Astrocyte (in vitro differentiated cells and primary cell): ENCODE data around the gene PPT1. TPM values are rescaled to one million over a fixed set of nuclear protein-coding genes. Genes with fewer than 3 reads are reported as not detected.
A peak's percentile ranks its signal among the peaks of the same experiment; 100 is the strongest.

Experiments used
- DNase-seq: peaks from one replicate; pipeline ENCODE4 v3.0.0-alpha.2; 2010; ENCODE audit warnings: low read depth
- FAIRE-seq: peaks from 2 replicates; lab custom pipeline; 2011; peaks lifted over from hg19 to GRCh38; lab: Jason Lieb, UNC
- H2AFZ ChIP-seq: 2 replicates; pipeline ENCODE4 v1.6.0; 2012; ENCODE audit warnings: low read depth, low read length, inconsistent platforms
- H3K27ac ChIP-seq: 2 replicates; pipeline ENCODE4 v1.5.1; 2011; ENCODE audit warnings: low read depth, low read length, inconsistent platforms
- H3K27me3 ChIP-seq: 2 replicates; pipeline ENCODE4 v1.6.0; 2011; ENCODE audit warnings: low read length, inconsistent platforms; ENCODE audit not compliant: insufficient read depth
- H3K36me3 ChIP-seq: 2 replicates; pipeline ENCODE4 v1.5.1; 2011; ENCODE audit warnings: low read length, inconsistent platforms; ENCODE audit not compliant: insufficient read depth
- H3K4me1 ChIP-seq: 2 replicates; pipeline ENCODE4 v1.5.1; 2011; ENCODE audit warnings: low read length, inconsistent platforms; ENCODE audit not compliant: insufficient read depth
- H3K4me2 ChIP-seq: 2 replicates; pipeline ENCODE4 v1.6.0; 2012; ENCODE audit warnings: low read length, inconsistent platforms
- H3K4me3 ChIP-seq: 2 replicates; pipeline ENCODE4 v1.5.1; 2011; ENCODE audit warnings: low read depth, mild to moderate bottlenecking, low read length, inconsistent platforms; ENCODE audit not compliant: insufficient read depth
- H3K79me2 ChIP-seq: 2 replicates; pipeline ENCODE4 v1.6.0; 2012; ENCODE audit warnings: mild to moderate bottlenecking, low read length, inconsistent platforms; ENCODE audit not compliant: insufficient read depth
- H3K9ac ChIP-seq: 2 replicates; pipeline ENCODE4 v1.6.0; 2012; ENCODE audit warnings: mild to moderate bottlenecking, low read length, inconsistent platforms
- H3K9me3 ChIP-seq: 2 replicates; pipeline ENCODE4 v1.5.1; 2012; ENCODE audit warnings: low read depth, mild to moderate bottlenecking, low read length, inconsistent platforms; ENCODE audit not compliant: insufficient read depth
- H4K20me1 ChIP-seq: 2 replicates; pipeline ENCODE4 v1.6.0; 2012; ENCODE audit warnings: low read length, inconsistent platforms; ENCODE audit not compliant: insufficient read depth
- H3K27ac Mint-ChIP-seq: one replicate; pipeline ENCODE4 v1.8.0; 2021; ENCODE audit warnings: mild to moderate bottlenecking, mixed read lengths; ENCODE audit not compliant: unreplicated experiment
- H3K27me3 Mint-ChIP-seq: one replicate; pipeline ENCODE4 v1.8.0; 2021; ENCODE audit warnings: low read depth, mixed read lengths; ENCODE audit not compliant: unreplicated experiment
- H3K36me3 Mint-ChIP-seq: one replicate; pipeline ENCODE4 v1.8.0; 2021; ENCODE audit warnings: low read depth, mixed read lengths; ENCODE audit not compliant: unreplicated experiment
- H3K4me1 Mint-ChIP-seq: one replicate; pipeline ENCODE4 v1.8.0; 2021; ENCODE audit warnings: low read depth, mixed read lengths; ENCODE audit not compliant: unreplicated experiment
- H3K4me3 Mint-ChIP-seq: one replicate; pipeline ENCODE4 v1.8.0; 2021; ENCODE audit warnings: mild to moderate bottlenecking, moderate library complexity, mixed read lengths; ENCODE audit not compliant: unreplicated experiment
- H3K9me3 Mint-ChIP-seq: one replicate; pipeline ENCODE4 v1.8.0; 2021; ENCODE audit warnings: mild to moderate bottlenecking, mixed read lengths; ENCODE audit not compliant: unreplicated experiment
- EZH2 ChIP-seq: IDR thresholded peaks from 2 replicates; pipeline ENCODE4 v1.6.1; 2012; ENCODE audit warnings: mild to moderate bottlenecking, low read length, inconsistent platforms; ENCODE audit not compliant: insufficient read depth
- total RNA-seq: library from RNA; stranded (reverse); gene quantifications from 2 replicates; pipeline ENCODE4 v1.2.1, GENCODE V29; 2021
- TF ChIP-seq, protein P1 (sequence below): IDR thresholded peaks from 2 replicates; pipeline ENCODE4 v1.5.1; 2011; ENCODE audit warnings: low read depth, mild to moderate bottlenecking, inconsistent platforms, low read length, moderate library complexity; ENCODE audit not compliant: insufficient read depth

PPT1 gene
- total RNA-seq, 1 donor from 2014 or later = 33.1 TPM

DNA sequence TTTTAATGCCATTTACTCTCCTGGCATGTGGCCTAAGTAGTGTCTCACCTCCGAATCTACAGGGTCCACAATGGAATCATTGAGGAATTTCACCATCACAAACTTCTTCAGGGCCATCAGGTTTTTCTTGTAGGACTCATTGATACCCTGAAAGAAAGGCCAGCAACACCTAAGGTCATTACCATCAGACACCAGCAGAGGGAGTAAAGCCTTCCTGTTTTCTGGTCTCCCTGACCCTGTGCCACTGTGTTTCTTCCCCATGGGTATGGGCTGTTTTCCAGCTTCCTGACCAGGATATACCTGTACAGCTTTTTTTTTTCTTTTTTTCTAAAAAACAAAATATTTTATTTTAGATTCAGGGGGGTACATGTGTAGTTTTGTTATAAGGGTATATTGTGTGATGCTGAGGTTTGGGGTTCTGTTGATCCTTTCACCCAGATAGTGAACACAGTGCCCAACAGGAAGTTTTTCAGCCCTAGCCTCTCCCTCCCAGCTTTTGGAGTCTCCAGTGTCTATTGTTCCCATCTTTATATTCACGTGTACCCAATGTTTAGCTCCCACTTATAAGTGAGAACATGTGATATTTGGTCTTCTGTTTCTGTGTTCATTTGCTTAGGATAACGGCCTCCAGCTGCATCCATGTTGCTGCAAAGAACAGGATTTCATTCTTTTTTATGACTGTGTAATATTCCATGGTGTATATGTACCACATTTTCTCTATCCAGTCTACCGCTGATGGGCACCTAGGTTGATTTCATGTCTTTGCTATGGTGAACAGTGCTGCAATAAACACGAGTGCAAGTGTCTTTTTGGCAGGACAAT lies 18.3 kb downstream of the PPT1 start:
- Mint-ChIP-seq H3K27me3 (no peaks in the 10 kb centered on the region), H3K27ac (no peak overlapping the region), H3K36me3 (peaks cover 11% of the 10 kb centered on the region), H3K4me3 (no peak overlapping the region), H3K4me1 (peaks cover 6% of the 10 kb centered on the region), H3K9me3 (no peaks in the 10 kb centered on the region)
- Histone ChIP-seq H3K9me3 (no peaks in the 10 kb centered on the region), H3K79me2 (no peaks in the 10 kb centered on the region), H4K20me1 (peaks cover 6% of the 10 kb centered on the region), H2AFZ (no peak overlapping the region), H3K9ac (no peak overlapping the region), H3K27ac (no peak overlapping the region), H3K4me1 (peaks cover 9% of the 10 kb centered on the region), H3K27me3 (no peaks in the 10 kb centered on the region), H3K36me3 (peaks cover 22% of the 10 kb centered on the region), H3K4me2 (no peak overlapping the region), H3K4me3 (no peak overlapping the region)
- FAIRE-seq (no peak), DNase-seq (no peak)
- TF ChIP-seq, protein P1, sequence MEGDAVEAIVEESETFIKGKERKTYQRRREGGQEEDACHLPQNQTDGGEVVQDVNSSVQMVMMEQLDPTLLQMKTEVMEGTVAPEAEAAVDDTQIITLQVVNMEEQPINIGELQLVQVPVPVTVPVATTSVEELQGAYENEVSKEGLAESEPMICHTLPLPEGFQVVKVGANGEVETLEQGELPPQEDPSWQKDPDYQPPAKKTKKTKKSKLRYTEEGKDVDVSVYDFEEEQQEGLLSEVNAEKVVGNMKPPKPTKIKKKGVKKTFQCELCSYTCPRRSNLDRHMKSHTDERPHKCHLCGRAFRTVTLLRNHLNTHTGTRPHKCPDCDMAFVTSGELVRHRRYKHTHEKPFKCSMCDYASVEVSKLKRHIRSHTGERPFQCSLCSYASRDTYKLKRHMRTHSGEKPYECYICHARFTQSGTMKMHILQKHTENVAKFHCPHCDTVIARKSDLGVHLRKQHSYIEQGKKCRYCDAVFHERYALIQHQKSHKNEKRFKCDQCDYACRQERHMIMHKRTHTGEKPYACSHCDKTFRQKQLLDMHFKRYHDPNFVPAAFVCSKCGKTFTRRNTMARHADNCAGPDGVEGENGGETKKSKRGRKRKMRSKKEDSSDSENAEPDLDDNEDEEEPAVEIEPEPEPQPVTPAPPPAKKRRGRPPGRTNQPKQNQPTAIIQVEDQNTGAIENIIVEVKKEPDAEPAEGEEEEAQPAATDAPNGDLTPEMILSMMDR = peak; percentile 89
- TF ChIP-seq EZH2 = no peak

DNA sequence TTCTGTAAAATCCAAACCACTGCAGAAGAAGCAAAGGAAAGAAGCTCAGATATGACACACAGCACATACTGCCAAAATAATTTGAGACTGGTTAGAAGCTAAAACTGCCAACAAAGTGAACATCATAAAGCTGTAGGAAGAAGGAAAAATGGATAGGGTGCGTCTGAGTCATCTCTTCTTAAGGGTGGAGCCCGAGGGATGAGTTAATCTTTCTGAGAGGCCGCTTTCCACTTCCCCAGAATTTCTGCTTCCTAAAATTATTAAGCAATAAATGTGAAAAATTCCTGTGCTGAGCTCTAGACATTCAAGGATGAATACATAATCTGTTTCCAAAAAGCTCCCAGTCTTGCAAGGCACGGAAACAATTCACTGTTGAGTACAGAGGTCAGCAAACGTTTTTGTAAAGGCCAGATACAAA lies 20.1 kb downstream of the PPT1 start:
- Mint-ChIP-seq H3K36me3 (peaks cover 26% of the 10 kb centered on the region), H3K4me3 (no peak overlapping the region), H3K4me1 (peaks cover 6% of the 10 kb centered on the region), H3K27me3 (no peaks in the 10 kb centered on the region), H3K27ac (peak overlapping the region; percentile 42), H3K9me3 (no peaks in the 10 kb centered on the region)
- Histone ChIP-seq H3K79me2 (no peaks in the 10 kb centered on the region), H3K36me3 (peaks cover 33% of the 10 kb centered on the region), H4K20me1 (peaks cover 11% of the 10 kb centered on the region), H3K27ac (no peak overlapping the region), H3K9me3 (no peaks in the 10 kb centered on the region), H3K9ac (no peak overlapping the region), H3K4me3 (no peak overlapping the region), H2AFZ (no peak overlapping the region), H3K27me3 (no peaks in the 10 kb centered on the region), H3K4me1 (peaks cover 9% of the 10 kb centered on the region), H3K4me2 (peak overlapping the region; percentile 13)
- peak; percentile 74 for DNase-seq
- TF ChIP-seq EZH2 = no peak
- TF ChIP-seq, protein P1 = no peak
- peak; percentile 29 for FAIRE-seq

DNA sequence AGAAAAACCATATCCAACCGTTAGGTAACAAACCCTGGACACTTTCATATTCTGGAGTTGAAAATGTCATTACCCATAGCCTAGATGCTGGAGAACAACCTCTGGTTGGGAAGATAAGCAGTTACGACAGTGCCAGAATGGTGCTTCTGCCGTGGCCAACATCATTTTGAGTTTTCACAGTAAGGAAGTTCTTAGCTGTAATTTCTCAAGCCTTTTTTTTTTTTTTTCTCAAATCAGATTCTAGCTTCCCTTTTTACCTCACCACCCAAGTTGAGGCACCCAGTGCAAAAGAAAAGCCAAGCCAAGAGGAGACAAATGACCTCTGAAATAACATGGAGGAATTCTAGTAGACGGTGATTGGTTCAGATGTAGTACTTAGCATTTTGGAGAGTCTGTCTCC lies 21.8 kb downstream of the PPT1 start:
- Histone ChIP-seq H3K27me3 (no peaks in the 10 kb centered on the region), H3K4me3 (no peak overlapping the region), H3K27ac (no peak overlapping the region), H3K9me3 (no peaks in the 10 kb centered on the region), H3K4me1 (peaks cover 9% of the 10 kb centered on the region), H2AFZ (no peak overlapping the region), H3K36me3 (peaks cover 50% of the 10 kb centered on the region), H4K20me1 (peaks cover 14% of the 10 kb centered on the region), H3K4me2 (no peak overlapping the region), H3K9ac (no peak overlapping the region), H3K79me2 (no peaks in the 10 kb centered on the region)
- Mint-ChIP-seq H3K27ac (no peak overlapping the region), H3K9me3 (no peaks in the 10 kb centered on the region), H3K27me3 (no peaks in the 10 kb centered on the region), H3K4me3 (no peak overlapping the region), H3K4me1 (peaks cover 6% of the 10 kb centered on the region), H3K36me3 (peaks cover 29% of the 10 kb centered on the region)
- DNase-seq (no peak), FAIRE-seq (no peak)
- TF ChIP-seq, protein P1 = no peak
- no peak for TF ChIP-seq EZH2
